Measurements from ENCODE around the gene LAMA2.

GRCh38 chr6:129108337-129108736 lies 225.4 kb downstream of the LAMA2 start:
- TF ChIP-seq POLR2A (IDR thresholded peaks at IDR 0.05) (no peak), CTCF (IDR thresholded peaks at IDR 0.05) (no peak), EP300 (IDR thresholded peaks at IDR 0.05) (no peak)

Measured in sigmoid colon (tissue), 4 donors.